ENCODE data around the gene PDE3A. TPM values are rescaled to one million over a fixed set of nuclear protein-coding genes. Genes with fewer than 3 reads are reported as not detected.

Gene PDE3A
- total and polyA plus RNA-seq, 2 donors from 2014 or later = 3.3 to 18.3 TPM

DNA sequence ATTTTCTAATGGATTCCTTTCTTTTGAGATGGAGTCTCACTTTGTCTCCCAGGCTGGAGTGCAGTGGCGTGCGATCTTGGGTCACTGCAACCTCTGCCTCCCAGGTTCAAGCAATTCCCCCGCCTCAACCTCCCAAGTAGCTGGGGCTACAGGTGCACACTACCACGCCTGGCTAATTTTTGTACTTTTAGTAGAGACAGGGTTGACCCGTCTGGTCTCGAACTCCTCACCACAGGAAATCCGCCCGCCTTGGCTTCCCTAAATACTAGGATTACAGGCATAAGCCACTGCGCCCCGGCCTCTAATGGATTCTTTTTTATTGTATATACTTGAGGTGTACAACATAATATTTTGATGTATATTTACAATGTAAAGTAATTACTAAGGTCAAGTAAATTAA lies 186.7 kb downstream of the PDE3A start:
- Histone ChIP-seq H3K9me3 (ENCODE audit: control insufficient read depth in 2 of 3, insufficient read depth in 1 of 3, low read length in 3 of 3) (no peaks in the 10 kb centered on the region), H3K27ac (ENCODE audit: low read depth in 2 of 2, low read length in 2 of 2) (no peak overlapping the region), H3K4me1 (ENCODE audit: control insufficient read depth in 2 of 3, insufficient read depth in 2 of 3, low read depth in 1 of 3, low read length in 3 of 3) (no peaks in the 10 kb centered on the region), H3K4me3 (ENCODE audit: low read length in 3 of 3) (no peak overlapping the region), H3K36me3 (ENCODE audit: control insufficient read depth in 2 of 3, insufficient read depth in 3 of 3, low read length in 3 of 3) (no peaks in the 10 kb centered on the region), H3K9ac (ENCODE audit: low read length in 3 of 3) (no peak overlapping the region), H3K27me3 (ENCODE audit: control insufficient read depth, insufficient read depth, low read length) (no peaks in the 10 kb centered on the region)
- TF ChIP-seq, protein P1, sequence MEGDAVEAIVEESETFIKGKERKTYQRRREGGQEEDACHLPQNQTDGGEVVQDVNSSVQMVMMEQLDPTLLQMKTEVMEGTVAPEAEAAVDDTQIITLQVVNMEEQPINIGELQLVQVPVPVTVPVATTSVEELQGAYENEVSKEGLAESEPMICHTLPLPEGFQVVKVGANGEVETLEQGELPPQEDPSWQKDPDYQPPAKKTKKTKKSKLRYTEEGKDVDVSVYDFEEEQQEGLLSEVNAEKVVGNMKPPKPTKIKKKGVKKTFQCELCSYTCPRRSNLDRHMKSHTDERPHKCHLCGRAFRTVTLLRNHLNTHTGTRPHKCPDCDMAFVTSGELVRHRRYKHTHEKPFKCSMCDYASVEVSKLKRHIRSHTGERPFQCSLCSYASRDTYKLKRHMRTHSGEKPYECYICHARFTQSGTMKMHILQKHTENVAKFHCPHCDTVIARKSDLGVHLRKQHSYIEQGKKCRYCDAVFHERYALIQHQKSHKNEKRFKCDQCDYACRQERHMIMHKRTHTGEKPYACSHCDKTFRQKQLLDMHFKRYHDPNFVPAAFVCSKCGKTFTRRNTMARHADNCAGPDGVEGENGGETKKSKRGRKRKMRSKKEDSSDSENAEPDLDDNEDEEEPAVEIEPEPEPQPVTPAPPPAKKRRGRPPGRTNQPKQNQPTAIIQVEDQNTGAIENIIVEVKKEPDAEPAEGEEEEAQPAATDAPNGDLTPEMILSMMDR (IDR thresholded peaks at IDR 0.05; ENCODE audit: borderline replicate concordance, extremely low read depth, insufficient read depth) = no peak
- intact Hi-C loops (cut with DNase I) = no loop called here
- FAIRE-seq (no peak), DNase-seq (no peak)

DNA sequence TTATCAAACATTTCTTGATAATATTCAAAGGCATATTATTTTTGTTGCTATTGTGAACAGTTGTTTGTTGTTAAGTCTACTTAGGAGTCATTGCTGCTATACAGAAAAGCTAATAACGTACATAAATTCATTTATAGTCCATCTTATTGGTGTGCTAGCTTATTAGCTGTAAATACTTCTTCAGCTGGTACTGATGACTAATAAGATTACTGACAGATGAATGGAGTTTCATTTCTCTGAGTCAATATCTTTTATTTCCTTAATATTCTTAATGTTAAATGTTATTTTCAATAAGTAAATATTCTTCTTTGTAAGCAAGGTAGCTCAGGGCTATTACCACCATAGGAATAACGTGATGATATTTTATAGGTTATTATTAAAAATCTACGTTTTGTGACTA lies 187.4 kb downstream of the PDE3A start:
- Histone ChIP-seq H3K9ac (ENCODE audit: low read length in 3 of 3) (no peak overlapping the region), H3K4me3 (ENCODE audit: low read length in 3 of 3) (no peak overlapping the region), H3K9me3 (ENCODE audit: control insufficient read depth in 2 of 3, insufficient read depth in 1 of 3, low read length in 3 of 3) (no peaks in the 10 kb centered on the region), H3K27me3 (ENCODE audit: control insufficient read depth, insufficient read depth, low read length) (no peaks in the 10 kb centered on the region), H3K4me1 (ENCODE audit: control insufficient read depth in 2 of 3, insufficient read depth in 2 of 3, low read depth in 1 of 3, low read length in 3 of 3) (no peaks in the 10 kb centered on the region), H3K27ac (ENCODE audit: low read depth in 2 of 2, low read length in 2 of 2) (no peak overlapping the region), H3K36me3 (ENCODE audit: control insufficient read depth in 2 of 3, insufficient read depth in 3 of 3, low read length in 3 of 3) (no peaks in the 10 kb centered on the region)
- intact Hi-C loops (cut with DNase I) = no loop called here
- TF ChIP-seq, protein P1 (IDR thresholded peaks at IDR 0.05; ENCODE audit: borderline replicate concordance, extremely low read depth, insufficient read depth) = no peak
- DNase-seq (no peak), FAIRE-seq (no peak)

DNA sequence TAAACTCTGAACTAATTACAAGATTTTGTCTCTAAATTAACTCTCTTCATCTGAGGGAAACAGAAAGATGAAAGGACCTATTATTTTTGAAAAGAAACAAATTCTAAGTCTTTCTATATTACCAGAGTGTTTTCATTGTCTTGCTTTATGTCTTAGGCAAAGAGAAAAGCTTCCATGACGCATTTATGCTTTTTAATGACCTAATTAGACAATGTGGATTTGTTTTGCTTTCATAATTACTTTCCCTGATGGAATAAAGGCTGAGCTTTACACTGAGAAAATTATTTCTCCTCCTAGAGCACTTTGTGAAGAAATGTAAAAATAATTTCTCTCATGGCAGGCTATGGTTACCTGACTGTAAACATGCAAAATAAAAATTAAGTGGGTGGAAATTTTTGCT lies 188.8 kb downstream of the PDE3A start:
- H3K4me1 ChIP-seq (ENCODE audit: control insufficient read depth in 2 of 3, insufficient read depth in 2 of 3, low read depth in 1 of 3, low read length in 3 of 3) = no peaks in the 10 kb centered on the region
- no peak overlapping the region for H3K27ac ChIP-seq (ENCODE audit: low read depth in 2 of 2, low read length in 2 of 2)
- intact Hi-C loops (cut with DNase I) = no loop called here
- H3K36me3 ChIP-seq (ENCODE audit: control insufficient read depth in 2 of 3, insufficient read depth in 3 of 3, low read length in 3 of 3) = no peaks in the 10 kb centered on the region
- DNase-seq (no peak), FAIRE-seq (no peak)
- TF ChIP-seq, protein P1 (IDR thresholded peaks at IDR 0.05; ENCODE audit: borderline replicate concordance, extremely low read depth, insufficient read depth) = no peak
- H3K9me3 ChIP-seq (ENCODE audit: control insufficient read depth in 2 of 3, insufficient read depth in 1 of 3, low read length in 3 of 3) = no peaks in the 10 kb centered on the region
- H3K4me3 ChIP-seq (ENCODE audit: low read length in 3 of 3) = no peak overlapping the region
- no peak overlapping the region for H3K9ac ChIP-seq (ENCODE audit: low read length in 3 of 3)
- no peaks in the 10 kb centered on the region for H3K27me3 ChIP-seq (ENCODE audit: control insufficient read depth, insufficient read depth, low read length)

DNA sequence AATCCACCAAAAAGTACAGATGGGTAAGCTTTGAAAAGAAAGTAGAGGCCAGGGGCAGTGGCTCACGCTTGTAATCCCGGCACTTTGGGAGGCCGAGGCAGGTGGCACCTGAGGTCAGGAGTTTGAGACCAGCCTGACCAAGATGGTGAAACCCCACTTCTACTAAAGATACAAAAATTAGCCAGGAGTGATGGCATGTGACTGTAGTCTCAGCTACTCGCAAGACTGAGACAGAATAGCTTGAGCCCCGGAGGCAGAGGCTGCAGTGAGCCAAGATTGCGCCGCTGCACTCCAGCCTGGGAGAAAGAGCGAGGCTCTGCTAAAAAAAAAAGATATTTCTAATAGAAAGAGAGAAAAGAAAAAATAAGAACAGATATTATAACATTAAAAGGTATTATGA lies 192.6 kb downstream of the PDE3A start:
- Histone ChIP-seq H3K27ac (ENCODE audit: low read depth in 2 of 2, low read length in 2 of 2) (no peak overlapping the region), H3K27me3 (ENCODE audit: control insufficient read depth, insufficient read depth, low read length) (no peaks in the 10 kb centered on the region), H3K36me3 (ENCODE audit: control insufficient read depth in 2 of 3, insufficient read depth in 3 of 3, low read length in 3 of 3) (no peaks in the 10 kb centered on the region), H3K9me3 (ENCODE audit: control insufficient read depth in 2 of 3, insufficient read depth in 1 of 3, low read length in 3 of 3) (no peaks in the 10 kb centered on the region), H3K4me1 (ENCODE audit: control insufficient read depth in 2 of 3, insufficient read depth in 2 of 3, low read depth in 1 of 3, low read length in 3 of 3) (no peaks in the 10 kb centered on the region), H3K4me3 (ENCODE audit: low read length in 3 of 3) (no peak overlapping the region), H3K9ac (ENCODE audit: low read length in 3 of 3) (no peak overlapping the region)
- TF ChIP-seq, protein P1 (IDR thresholded peaks at IDR 0.05; ENCODE audit: borderline replicate concordance, extremely low read depth, insufficient read depth) = no peak
- no peak for FAIRE-seq
- DNase-seq = no peak
- intact Hi-C loops (cut with DNase I) = no loop called here

All from kidney (tissue), 14 donors.